Prostate gland (tissue), 2 donors: Measurements from ENCODE around the gene KRTAP16-1. TPM values are rescaled to one million over a fixed set of nuclear protein-coding genes. Genes with fewer than 3 reads are reported as not detected.
"Not testable (repeated sequence)": the region's sequence is repeated elsewhere in the genome, so short reads cannot be mapped to it uniquely, and the experiment has no call there.

Experiments used
- DNase-seq: peaks from one replicate; pipeline ENCODE4 v3.0.0-alpha.2; 2019; ENCODE audit warnings: low spot score
- H3K27ac ChIP-seq, 2 donors: fragments of 200-600 bp; sonication (generic); 2 replicates each; pipeline ENCODE4 v1.5.1; 2017 to 2019
- H3K27me3 ChIP-seq: fragments of 200-600 bp; sonication (generic); replicated peaks from 2 replicates; pipeline ENCODE4 v1.5.1; 2019; ENCODE audit not compliant: insufficient read depth
- H3K36me3 ChIP-seq, 2 donors: fragments of 200-600 bp; sonication (generic); 1 replicate in 1 of 2; 2 replicates in 1 of 2; pipeline versions ENCODE4 v1.5.1 to v1.8.1; 2017 to 2019
- H3K4me1 ChIP-seq: fragments of 200-600 bp; sonication (generic); replicated peaks from 2 replicates; pipeline ENCODE4 v1.5.1; 2019
- H3K4me3 ChIP-seq, 2 donors: fragments of 200-600 bp; sonication (generic); 2 replicates each; pipeline ENCODE4 v1.5.1; 2017 to 2019
- H3K9me3 ChIP-seq: fragments of 200-600 bp; sonication (generic); 2 replicates; pipeline ENCODE4 v1.5.1; 2017
- POLR2A ChIP-seq: fragments of 450-650 bp; IDR thresholded peaks from one replicate; pipeline ENCODE4 v1.6.1; 2016; ENCODE audit warnings: antibody characterized with exemption, mild to moderate bottlenecking
- POLR2AphosphoS5 ChIP-seq: sonication (generic); formaldehyde crosslinking; IDR thresholded peaks from one replicate; pipeline ENCODE4 v1.6.1; 2017; ENCODE audit warnings: antibody characterized with exemption
- WGBS: methylation state at CpG from one replicate; pipeline ENCODE4 v1.1.5; 2018; 5-methylcytosine and 5-hydroxymethylcytosine counted together
- intact Hi-C: fragments of 100-400 bp; cut with DNase I; formaldehyde crosslinking; loops from one replicate; pipeline ENCODE4 v1.14.2; 2022
- total RNA-seq, 2 donors: library from RNA; depleted of rRNA; stranded (reverse); fragments of >200 nt; gene quantifications; one replicate each; pipeline ENCODE4 v1.1.0, GENCODE V29; 2016
- TF ChIP-seq, protein P1 (sequence below), 4 experiments: fragments of 200-600 bp in 2 of 4; fragments of 450-650 bp in 2 of 4; sonication (generic) in 2 of 4; IDR thresholded peaks; 1 replicate in 3 of 4; 2 replicates in 1 of 4; pipeline ENCODE4 v1.5.1; 2016 to 2019; ENCODE audit warnings: antibody characterized with exemption in 4 of 4, mild to moderate bottlenecking in 2 of 4, moderate library complexity in 2 of 4

Gene KRTAP16-1
- total RNA-seq, 2 donors from 2014 or later: not detected

DNA sequence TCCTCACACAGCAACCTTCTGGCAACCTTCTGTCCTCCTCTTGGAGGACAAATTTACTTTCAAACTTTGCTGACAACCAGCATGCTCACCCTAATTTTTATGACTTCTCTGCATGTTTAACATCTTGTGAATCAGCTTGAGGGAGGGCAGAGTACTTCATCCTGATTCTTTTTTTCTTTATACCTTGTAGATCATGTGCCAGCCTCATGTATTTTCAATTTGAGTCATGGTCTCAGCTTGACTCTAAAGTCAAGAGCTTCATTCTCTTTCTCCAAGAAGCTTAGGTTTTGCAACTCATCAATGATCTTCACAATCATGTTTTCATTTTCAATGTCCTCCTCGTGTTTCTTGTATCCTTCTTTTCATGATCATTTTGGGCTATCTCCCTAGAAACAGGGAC lies 37.3 kb downstream of the KRTAP16-1 start:
- intact Hi-C loops: no loop called here
- Histone ChIP-seq H3K4me1 (no peaks in the 10 kb centered on the region), H3K36me3 (no peaks in the 10 kb centered on the region), H3K27ac (no peak overlapping the region), H3K9me3 (no peaks in the 10 kb centered on the region), H3K4me3 (no peak overlapping the region), H3K27me3 (no peaks in the 10 kb centered on the region)
- no peak for DNase-seq
- TF ChIP-seq, protein P1, sequence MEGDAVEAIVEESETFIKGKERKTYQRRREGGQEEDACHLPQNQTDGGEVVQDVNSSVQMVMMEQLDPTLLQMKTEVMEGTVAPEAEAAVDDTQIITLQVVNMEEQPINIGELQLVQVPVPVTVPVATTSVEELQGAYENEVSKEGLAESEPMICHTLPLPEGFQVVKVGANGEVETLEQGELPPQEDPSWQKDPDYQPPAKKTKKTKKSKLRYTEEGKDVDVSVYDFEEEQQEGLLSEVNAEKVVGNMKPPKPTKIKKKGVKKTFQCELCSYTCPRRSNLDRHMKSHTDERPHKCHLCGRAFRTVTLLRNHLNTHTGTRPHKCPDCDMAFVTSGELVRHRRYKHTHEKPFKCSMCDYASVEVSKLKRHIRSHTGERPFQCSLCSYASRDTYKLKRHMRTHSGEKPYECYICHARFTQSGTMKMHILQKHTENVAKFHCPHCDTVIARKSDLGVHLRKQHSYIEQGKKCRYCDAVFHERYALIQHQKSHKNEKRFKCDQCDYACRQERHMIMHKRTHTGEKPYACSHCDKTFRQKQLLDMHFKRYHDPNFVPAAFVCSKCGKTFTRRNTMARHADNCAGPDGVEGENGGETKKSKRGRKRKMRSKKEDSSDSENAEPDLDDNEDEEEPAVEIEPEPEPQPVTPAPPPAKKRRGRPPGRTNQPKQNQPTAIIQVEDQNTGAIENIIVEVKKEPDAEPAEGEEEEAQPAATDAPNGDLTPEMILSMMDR (IDR thresholded peaks at IDR 0.05): no peak
- TF ChIP-seq POLR2A (no peak), POLR2AphosphoS5 (no peak)
- no CpG with 5 or more reads among the region's 1 CpG for WGBS

DNA sequence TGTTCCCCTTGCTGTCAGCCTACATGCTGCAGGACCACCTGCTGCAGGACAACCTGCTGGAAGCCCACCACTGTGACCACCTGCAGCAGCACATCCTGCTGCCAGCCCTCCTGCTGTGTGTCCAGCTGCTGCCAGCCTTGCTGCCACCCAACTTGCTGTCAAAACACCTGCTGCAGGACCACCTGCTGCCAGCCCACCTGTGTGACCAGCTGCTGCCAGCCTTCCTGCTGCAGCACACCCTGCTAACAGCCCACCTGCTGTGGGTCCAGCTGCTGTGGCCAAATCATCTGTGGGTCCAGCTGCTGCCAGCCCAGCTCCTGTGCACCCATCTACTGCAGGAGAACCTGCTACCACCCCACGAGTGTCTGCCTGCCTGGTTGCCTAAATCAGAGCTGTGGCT lies 37.8 kb downstream of the KRTAP16-1 start:
- DNase-seq, intact Hi-C loops, H3K36me3 ChIP-seq, H3K27ac ChIP-seq, H3K4me3 ChIP-seq, H3K4me1 ChIP-seq, H3K9me3 ChIP-seq, H3K27me3 ChIP-seq: not testable (repeated sequence)
- no CpG with 5 or more reads among the region's 1 CpG for WGBS

DNA sequence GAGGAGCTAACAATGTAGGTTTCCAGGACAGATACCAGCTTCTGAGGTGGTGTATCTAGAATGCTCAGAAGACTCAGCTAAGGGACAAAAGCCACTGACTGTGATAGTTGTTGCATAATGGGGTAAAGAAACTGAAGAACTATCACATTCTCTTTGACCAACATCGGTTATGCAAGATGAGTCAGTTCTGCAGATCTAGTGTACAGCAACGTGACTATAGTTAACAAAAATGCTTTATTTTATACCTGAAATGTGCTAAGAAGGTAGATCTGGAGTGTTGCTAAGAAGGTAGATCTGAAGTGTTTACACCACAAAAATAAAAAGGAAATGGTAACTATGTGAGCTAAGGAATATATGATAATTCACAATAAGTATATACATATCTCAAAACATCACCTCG lies 41.4 kb downstream of the KRTAP16-1 start:
- H3K27ac ChIP-seq: no peak overlapping the region
- DNase-seq: no peak
- H3K27me3 ChIP-seq: no peaks in the 10 kb centered on the region
- no peak for TF ChIP-seq POLR2A
- no peak for TF ChIP-seq POLR2AphosphoS5
- TF ChIP-seq, protein P1 (IDR thresholded peaks at IDR 0.05): no peak
- H3K9me3 ChIP-seq: no peaks in the 10 kb centered on the region
- no CpG with 5 or more reads among the region's 3 CpGs for WGBS
- intact Hi-C loops: no loop called here
- H3K4me1 ChIP-seq: no peaks in the 10 kb centered on the region
- no peak overlapping the region for H3K4me3 ChIP-seq
- no peaks in the 10 kb centered on the region for H3K36me3 ChIP-seq

DNA sequence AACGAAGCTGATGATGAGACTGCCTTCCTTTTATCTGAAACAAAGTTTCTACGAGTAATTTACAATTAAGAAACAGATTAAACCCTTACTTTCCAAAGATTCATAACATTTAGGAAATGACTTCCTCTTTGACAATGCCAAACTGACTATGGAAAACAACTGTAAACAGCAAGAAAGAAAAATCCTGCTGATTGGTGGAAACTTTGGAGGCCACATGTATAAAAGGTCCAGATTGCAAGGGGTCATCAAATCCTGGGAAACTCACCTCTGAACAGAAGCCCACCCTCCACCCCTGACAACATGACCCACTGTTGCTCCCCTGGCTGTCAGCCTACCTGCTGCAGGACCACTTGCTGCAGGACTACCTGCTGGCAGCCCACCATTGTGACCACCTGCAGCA lies 44.0 kb downstream of the KRTAP16-1 start, which contains the start of gene KRTAP9-6:
TSS of gene KRTAP9-6 (plus strand) at position 301 of the 400 bp plus-strand sequence. CDS start at position 301, 0 bp downstream.
- DNase-seq: no peak
- 31% methylated on average over 2 of the region's 2 CpGs for WGBS
- intact Hi-C loops: no loop called here
- Histone ChIP-seq H3K36me3 (no peaks in the 10 kb centered on the region), H3K4me3 (no peak within 1 kb of the TSS), H3K27ac (no peak within 1 kb of the TSS), H3K27me3 (no peaks in the 10 kb centered on the region), H3K4me1 (no peaks in the 10 kb centered on the region), H3K9me3 (no peaks in the 10 kb centered on the region)
- TF ChIP-seq, protein P1 (IDR thresholded peaks at IDR 0.05): no peak
- TF ChIP-seq POLR2AphosphoS5: no peak
- no peak for TF ChIP-seq POLR2A

DNA sequence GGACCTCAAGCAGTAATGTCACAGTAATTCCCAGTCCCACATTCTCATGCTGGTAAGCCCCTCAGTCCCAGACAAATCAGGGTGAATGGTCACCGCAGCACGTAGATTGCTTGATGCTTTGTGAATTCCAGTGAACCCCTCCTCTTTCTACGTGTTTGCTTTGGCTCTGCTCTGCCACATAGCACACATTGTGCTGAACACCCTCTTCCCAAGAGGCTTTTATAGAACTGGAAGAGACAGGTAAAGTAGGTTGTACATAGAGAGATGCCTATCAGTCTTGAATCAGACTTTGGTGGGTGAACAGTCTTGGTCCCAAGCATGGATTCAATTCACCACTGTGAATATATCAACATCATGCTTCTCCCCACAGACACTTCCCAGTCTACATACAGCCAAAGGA lies 44.5 kb downstream of the KRTAP16-1 start:
- Histone ChIP-seq H3K9me3 (no peaks in the 10 kb centered on the region), H3K4me3 (no peak overlapping the region), H3K36me3 (no peaks in the 10 kb centered on the region), H3K4me1 (no peaks in the 10 kb centered on the region), H3K27ac (no peak overlapping the region), H3K27me3 (no peaks in the 10 kb centered on the region)
- 40% methylated on average over 3 of the region's 3 CpGs for WGBS
- no peak for TF ChIP-seq POLR2A
- TF ChIP-seq, protein P1 (IDR thresholded peaks at IDR 0.05): no peak
- peak; percentile 51 for TF ChIP-seq POLR2AphosphoS5
- no peak for DNase-seq
- intact Hi-C loops: no loop called here
